Peyer's patch (tissue), 4 donors: Measurements from ENCODE around the gene MAX. TPM values are rescaled to one million over a fixed set of nuclear protein-coding genes. Genes with fewer than 3 reads are reported as not detected.

Source experiments
- DNase-seq, 3 donors: peaks; one replicate each; pipeline ENCODE4 v3.0.0-alpha.2; 2017 to 2019
- H3K27ac ChIP-seq, 4 donors: fragments of 200-600 bp; sonication (generic); one replicate each; pipeline ENCODE4 v1.5.1; 2016 to 2019
- H3K27me3 ChIP-seq, 2 donors: fragments of 200-600 bp; sonication (generic); one replicate each; pipeline ENCODE4 v1.5.1; 2019
- H3K36me3 ChIP-seq, 3 donors: fragments of 200-600 bp; sonication (generic); one replicate each; pipeline ENCODE4 v1.5.1; 2016 to 2019
- H3K4me1 ChIP-seq, 4 donors: fragments of 200-600 bp; sonication (generic); one replicate each; pipeline ENCODE4 v1.5.1; 2016 to 2019
- H3K4me3 ChIP-seq, 4 donors: fragments of 200-600 bp; sonication (generic); 1 replicate in 3 of 4; 2 replicates in 1 of 4; pipeline ENCODE4 v1.5.1; 2016 to 2019; ENCODE audit warnings: mild to moderate bottlenecking in 1 of 4
- H3K9me3 ChIP-seq, 4 donors: fragments of 200-600 bp; sonication (generic); one replicate each; pipeline ENCODE4 v1.5.1; 2016 to 2019; ENCODE audit warnings: mild to moderate bottlenecking in 1 of 4
- CTCF ChIP-seq, 6 experiments: fragments of 450-650 bp in 4 of 6; fragments of 200-600 bp in 2 of 6; sonication (generic) in 1 of 6; IDR thresholded peaks; one replicate each; pipeline ENCODE4 v1.5.1; 2017 to 2019; ENCODE audit warnings: antibody characterized with exemption in 6 of 6, mild to moderate bottlenecking in 3 of 6, moderate library complexity in 1 of 6
- POLR2A ChIP-seq, 2 donors: fragments of 450-650 bp; IDR thresholded peaks; one replicate each; pipeline ENCODE4 v1.5.1; 2017; ENCODE audit warnings: antibody characterized with exemption in 2 of 2, mild to moderate bottlenecking in 2 of 2, moderate library complexity in 2 of 2
- total RNA-seq, 4 donors: library from RNA; depleted of rRNA; stranded (reverse); fragments of >200 nt; gene quantifications; one replicate each; pipeline ENCODE4 v1.1.0, GENCODE V29; 2016

Gene MAX
- total RNA-seq, 4 donors from 2014 or later = 52.8 to 86.8 (median 74.2) TPM

DNA sequence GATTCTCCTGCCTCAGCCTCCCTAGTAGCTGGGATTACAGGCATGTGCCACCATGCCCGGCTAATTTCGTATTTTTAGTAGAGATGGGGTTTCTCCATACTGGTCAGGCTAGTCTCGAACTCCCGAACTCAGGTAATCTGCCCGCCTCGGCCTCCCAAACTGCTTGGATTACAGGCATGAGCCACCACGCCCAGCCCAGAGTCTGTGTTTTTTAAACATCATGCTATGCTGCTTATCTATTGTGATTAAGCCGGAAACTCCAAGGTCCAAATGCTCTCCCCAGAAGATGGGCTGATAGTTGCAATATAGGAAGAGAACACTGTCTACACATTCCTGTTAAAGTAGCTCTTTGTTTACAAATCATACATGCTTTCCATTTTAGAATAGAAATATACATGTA lies 30.5 kb upstream of the MAX start:
- TF ChIP-seq POLR2A (IDR thresholded peaks at IDR 0.05) (no peak), CTCF (IDR thresholded peaks at IDR 0.05) (no peak)
- H3K27ac ChIP-seq = peak overlapping the region in 2 of 4 donors; percentile 75 to 78

GRCh38 chr14:65131301-65131701 lies 29.0 kb upstream of the MAX start:
- Histone ChIP-seq H3K27me3 (no peaks in the 10 kb centered on the region), H3K27ac (peak overlapping the region in 3 of 4 donors; percentile 16 to 85 (median 75)), H3K9me3 (no peaks in the 10 kb centered on the region), H3K4me1 (no peaks in the 10 kb centered on the region), H3K36me3 (no peaks in the 10 kb centered on the region), H3K4me3 (no peak overlapping the region)
- TF ChIP-seq CTCF (IDR thresholded peaks at IDR 0.05) (no peak), POLR2A (IDR thresholded peaks at IDR 0.05) (no peak)
- DNase-seq = peak in 2 of 3 donors; percentile 57 to 71

More for the DNA sequence above, 30.5 kb upstream of the MAX start:
- Histone ChIP-seq H3K4me1 (no peaks in the 10 kb centered on the region), H3K4me3 (no peak overlapping the region), H3K36me3 (no peaks in the 10 kb centered on the region), H3K27me3 (no peaks in the 10 kb centered on the region), H3K9me3 (no peaks in the 10 kb centered on the region)
- DNase-seq = peak in 2 of 3 donors; percentile 73 to 83

- Histone ChIP-seq H3K36me3 (no peaks in the 10 kb centered on the region), H3K4me1 (no peaks in the 10 kb centered on the region), H3K9me3 (no peaks in the 10 kb centered on the region), H3K27me3 (no peaks in the 10 kb centered on the region), H3K4me3 (no peak overlapping the region), H3K27ac (no peak overlapping the region)
- no peak for DNase-seq
- TF ChIP-seq CTCF (IDR thresholded peaks at IDR 0.05) (no peak), POLR2A (IDR thresholded peaks at IDR 0.05) (no peak)
Measured at GRCh38 chr14:65128096-65128495, 25.8 kb upstream of the MAX start.

- Histone ChIP-seq H3K36me3 (no peaks in the 10 kb centered on the region), H3K9me3 (no peaks in the 10 kb centered on the region), H3K27me3 (no peaks in the 10 kb centered on the region), H3K27ac (no peak overlapping the region), H3K4me1 (no peaks in the 10 kb centered on the region), H3K4me3 (no peak overlapping the region)
- no peak for DNase-seq
- TF ChIP-seq CTCF (IDR thresholded peaks at IDR 0.05) (no peak), POLR2A (IDR thresholded peaks at IDR 0.05) (no peak)
Measured at GRCh38 chr14:65117769-65118745, 15.7 kb upstream of the MAX start.

DNA sequence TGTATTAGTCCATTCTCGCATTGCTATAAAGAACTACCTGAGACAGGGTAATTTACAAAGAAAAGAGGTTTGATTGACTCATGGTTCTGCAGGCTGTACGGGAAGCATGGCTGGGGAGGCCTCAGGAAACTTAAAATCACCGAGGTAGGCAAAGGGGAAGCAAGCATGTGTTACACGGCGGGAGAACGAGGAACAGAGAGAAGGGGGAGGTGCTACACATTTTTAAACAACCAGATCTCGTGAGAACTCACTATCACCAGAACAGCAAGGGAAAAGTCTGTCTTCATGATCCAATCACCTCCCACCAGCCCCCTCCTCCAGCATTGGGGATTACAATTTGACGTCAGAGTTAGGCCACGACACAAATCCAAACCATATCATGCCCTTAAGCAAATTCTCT lies 13.3 kb upstream of the MAX start:
- Histone ChIP-seq H3K36me3 (no peaks in the 10 kb centered on the region), H3K27me3 (no peaks in the 10 kb centered on the region), H3K4me3 (no peak overlapping the region), H3K4me1 (no peaks in the 10 kb centered on the region), H3K27ac (no peak overlapping the region), H3K9me3 (no peaks in the 10 kb centered on the region)
- no peak for DNase-seq
- no peak for TF ChIP-seq CTCF (IDR thresholded peaks at IDR 0.05)
- no peak for TF ChIP-seq POLR2A (IDR thresholded peaks at IDR 0.05)
